ENCODE measurements around the gene ARL5A.

ARL5A gene

DNA sequence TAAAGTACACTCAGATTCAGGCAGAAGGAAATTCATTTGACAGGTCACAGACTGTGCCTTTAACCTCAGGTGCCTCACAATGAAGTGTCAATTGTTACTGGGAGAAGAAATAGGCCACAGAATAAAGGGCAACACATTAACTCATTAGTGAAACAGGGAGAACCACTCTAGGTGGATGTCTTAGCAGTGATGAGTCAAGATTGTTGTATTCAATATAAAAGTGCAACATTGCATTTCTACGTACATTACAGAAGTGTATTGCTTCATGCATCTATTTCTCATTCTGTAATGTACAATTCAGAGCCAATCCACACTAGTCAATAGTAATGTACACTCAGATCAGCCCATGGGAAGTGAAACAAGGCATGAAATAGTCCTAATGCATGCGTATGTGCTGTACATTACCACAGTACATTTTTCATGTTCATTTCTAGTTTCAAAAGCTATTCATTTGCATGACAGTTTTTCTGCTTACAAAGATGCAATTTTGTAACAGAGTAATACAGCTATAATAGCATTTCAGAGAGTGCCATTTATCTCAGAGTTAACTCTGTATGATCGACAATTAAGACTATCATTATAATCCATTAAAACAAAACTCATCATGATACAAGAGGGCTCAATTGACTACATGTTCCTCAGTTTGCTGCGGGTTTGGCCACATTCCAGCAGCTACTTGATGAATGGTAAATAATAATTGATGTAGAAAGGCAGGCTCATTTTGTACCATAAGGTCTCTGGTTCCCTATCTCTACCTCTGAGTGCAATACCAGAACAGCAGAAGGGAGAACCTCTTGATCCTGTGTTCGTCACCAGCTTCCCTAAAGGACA lies 12.2 kb upstream of the ARL5A start:
- no peak for DNase-seq (ENCODE audit: low read depth)

DNA sequence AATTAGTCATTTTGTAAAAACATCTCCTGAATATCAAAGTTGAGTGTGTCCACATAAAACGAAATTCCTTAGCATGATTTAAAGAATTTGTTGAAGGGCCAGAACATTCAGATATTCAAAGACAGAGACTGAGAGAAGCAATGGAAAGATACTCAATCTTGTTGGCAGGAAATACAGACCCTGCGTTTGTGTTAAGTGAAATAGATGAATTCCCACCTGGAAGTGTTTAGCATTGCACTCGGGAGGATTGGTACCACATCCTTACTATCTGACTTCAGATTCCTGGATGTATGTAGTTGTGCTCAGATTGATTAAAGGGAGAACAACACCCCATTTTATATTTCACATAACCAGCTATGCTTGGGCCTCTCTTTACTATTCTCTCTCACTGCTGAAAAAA lies 9.7 kb upstream of the ARL5A start:
- no peak for DNase-seq (ENCODE audit: low read depth)

DNA sequence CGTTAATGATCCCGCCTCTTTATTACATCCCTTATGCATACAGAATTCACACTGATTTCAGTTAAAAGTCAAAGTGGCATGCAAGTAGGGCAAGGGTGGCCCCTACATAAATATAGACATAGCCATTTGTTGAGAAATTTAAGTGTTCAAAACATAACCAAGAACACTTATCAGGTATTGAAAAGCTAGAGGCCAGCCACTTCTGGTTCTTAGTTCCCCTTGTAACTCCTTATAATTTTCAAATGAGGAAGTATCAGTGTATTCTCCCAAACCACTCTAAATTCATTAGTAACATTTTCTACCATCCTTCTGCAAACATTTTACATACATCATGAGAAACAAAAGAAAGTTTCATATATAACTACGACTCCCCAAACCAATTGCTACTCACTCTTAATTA lies 5.8 kb upstream of the ARL5A start:
- no peak for DNase-seq (ENCODE audit: low read depth)

DNA sequence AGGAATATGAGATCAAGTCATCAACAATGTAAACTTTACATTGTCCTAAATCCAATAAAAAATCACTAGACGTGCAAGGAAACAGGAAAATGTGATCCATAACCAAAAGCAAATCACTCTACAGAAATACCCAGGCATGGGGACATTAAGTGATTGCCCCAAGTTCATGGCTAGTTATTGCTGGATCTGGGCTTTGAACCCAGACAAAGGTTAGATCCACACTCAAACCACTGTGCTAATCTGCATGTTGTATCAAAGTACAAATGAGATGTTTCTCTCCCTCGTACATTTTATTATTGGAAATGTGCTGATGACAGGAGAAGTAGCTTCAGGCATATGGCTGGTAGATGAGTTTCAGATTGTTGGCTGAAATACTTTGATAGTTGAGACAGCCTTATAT lies 2.7 kb upstream of the ARL5A start:
- no peak for DNase-seq (ENCODE audit: low read depth)

DNA sequence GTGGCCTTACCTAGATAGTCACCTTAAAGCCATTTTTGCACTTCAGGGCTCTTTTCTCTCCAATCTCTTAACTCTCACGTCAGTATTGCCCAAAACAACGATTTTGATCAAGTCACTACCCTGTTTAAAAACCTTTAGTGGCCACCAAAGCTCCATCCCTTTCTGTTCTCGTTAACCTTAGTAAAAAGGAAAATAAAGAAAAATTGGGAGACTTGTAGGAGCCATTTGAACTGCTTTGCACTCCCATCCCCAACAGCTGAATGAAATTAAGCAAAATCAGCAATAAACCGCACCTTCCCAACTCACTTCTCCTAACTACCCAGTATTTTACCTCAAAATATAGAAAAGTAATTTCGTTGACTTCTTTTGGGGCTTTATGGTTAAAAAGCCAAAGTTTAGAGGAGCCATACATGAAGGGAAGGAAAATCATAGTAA lies 686 bp upstream of the ARL5A start:
- no peak for DNase-seq (ENCODE audit: low read depth)

DNA sequence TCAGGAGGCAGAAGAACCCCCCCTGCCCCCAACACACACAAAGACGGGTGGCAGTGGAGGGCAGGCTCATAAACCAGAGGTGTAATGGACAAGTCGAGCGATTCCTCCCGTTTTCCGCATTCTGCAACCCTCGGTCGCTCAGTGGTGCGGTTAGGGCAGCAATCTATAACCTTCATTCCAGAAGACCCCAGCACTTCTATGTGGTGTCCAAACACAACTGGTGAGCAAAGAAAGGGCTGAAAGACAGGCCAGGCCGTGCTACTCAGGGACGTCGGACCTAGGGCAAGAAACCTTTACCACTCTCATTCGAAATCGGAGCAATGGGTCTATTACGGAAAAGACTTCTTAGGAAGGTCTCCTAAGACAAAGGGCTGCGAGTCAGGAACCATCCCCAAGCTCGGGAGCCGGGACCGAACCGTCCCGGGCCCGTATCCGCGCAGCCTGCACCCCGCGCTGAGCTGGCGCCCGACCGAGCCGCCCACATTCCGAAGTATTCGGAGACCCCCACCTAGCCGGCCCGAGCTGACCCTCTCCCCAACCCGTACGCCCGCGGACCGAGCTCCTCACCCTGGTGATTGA lies 568 bp downstream of the ARL5A start:
- DNase-seq (ENCODE audit: low read depth): peak; percentile 2

DNA sequence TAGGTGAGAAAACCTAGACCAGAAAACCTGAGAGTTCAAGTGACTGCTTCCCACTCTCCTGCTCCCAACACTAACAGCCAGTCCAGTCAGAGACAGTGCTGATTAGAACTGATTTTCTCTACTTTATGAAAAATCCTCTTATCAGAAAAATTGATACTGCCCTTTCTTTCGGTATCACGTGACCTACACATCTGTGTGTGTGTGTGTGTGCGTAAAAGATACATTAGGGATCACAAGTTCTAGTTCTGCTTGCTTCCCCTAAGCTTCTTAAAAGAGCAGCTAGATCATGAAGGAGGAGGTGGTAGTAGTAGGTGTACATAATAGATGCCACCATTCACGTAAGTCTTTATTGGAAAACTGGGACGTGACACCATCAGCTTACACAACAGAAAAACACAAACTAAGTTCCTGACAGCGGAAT lies 1.5 kb downstream of the ARL5A start:
- no peak for DNase-seq (ENCODE audit: low read depth)

DNA sequence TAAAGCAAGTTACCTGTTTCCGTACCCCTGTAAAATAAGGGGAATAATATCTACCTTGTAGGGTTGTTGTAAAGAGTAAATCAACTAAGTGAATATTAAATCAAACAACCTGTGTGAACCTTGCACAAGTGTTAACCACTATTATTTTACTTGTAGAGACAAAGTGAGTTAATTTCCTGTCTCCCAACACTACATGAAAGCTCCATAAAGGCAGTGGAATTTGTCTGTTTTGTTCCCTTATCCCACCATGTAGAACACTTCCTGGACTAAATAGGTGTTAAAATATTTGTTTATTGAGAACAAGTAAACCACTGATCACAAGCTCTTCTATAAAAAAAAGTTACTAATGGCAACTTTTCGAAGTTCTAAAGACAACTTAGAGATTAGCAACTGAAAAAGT lies 3.3 kb downstream of the ARL5A start:
- no peak for DNase-seq (ENCODE audit: low read depth)

DNA sequence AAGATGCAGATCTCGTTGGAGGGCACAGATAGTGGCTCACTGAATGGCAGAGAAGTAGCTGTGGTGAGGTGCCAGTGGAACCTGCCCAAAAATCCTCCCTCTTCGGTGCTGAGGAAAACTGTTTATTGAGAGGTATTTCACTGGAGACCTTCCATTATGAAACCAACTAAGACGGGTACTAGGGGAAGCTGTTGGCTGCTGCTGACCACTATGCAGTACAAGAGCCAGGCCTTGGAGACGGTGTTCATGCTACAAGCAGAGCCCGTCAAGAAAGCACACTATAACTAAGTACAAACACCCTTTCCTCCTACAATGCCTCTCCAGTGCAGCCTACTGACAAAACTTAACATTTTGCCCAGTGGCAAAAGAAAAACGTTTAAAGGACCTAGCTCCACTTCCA lies 4.6 kb downstream of the ARL5A start:
- DNase-seq (ENCODE audit: low read depth): no peak

DNA sequence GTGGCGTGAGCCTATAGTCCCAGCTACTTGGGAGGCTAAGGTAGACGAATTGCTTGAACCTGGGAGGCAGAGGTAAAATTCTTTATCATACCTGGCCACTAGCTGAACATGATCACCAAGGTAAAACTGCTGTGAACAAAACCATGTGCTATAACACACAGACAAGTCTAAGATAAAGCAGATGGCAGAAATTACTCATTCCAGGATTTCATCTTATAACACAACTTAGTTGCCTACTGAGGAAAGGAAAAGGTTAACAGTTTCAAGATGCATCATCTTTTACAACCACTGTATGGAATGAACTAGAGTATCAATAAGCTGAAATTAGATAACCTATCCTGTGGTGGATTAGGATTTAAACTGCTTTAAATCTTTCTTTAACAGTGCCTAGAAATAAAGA lies 8.3 kb downstream of the ARL5A start:
- DNase-seq (ENCODE audit: low read depth): no peak

DNA sequence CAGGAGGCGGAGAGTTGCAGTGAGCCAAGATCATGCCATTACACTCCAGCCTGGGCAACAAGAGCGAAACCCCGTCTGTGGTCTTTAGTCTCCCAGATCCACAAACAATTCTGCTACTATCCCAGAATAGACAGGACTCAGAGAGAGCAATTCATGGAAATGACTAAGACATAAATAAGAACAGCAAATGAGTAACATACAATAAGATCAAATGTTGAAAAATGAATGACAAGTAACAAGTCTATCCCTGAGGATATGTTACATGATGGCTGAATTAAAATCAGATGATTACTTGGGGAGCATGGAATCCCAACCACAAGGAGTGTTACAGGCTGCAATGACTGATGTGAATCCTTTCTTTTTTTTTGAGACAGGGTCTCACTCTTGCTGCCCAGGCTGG lies 10.3 kb downstream of the ARL5A start:
- no peak for DNase-seq (ENCODE audit: low read depth)

DNA sequence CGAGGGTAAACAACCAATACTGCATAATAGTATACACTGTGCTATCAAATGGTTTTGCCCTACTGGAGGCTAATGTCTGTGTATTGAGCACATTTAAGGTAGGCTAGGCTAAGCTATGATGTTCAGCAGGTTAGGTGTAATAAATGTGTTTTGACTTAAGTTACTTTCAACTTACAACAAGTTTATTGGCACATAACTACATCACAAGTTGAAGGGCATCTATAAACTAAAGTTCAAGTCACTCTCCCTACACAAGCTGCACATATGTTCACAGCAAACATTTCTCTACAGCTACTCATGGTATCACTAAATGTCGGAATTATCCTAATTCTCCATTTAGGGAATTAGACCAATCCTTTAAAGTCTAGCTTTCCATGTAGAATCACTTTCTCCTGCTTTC lies 11.4 kb downstream of the ARL5A start:
- no peak for DNase-seq (ENCODE audit: low read depth)

DNA sequence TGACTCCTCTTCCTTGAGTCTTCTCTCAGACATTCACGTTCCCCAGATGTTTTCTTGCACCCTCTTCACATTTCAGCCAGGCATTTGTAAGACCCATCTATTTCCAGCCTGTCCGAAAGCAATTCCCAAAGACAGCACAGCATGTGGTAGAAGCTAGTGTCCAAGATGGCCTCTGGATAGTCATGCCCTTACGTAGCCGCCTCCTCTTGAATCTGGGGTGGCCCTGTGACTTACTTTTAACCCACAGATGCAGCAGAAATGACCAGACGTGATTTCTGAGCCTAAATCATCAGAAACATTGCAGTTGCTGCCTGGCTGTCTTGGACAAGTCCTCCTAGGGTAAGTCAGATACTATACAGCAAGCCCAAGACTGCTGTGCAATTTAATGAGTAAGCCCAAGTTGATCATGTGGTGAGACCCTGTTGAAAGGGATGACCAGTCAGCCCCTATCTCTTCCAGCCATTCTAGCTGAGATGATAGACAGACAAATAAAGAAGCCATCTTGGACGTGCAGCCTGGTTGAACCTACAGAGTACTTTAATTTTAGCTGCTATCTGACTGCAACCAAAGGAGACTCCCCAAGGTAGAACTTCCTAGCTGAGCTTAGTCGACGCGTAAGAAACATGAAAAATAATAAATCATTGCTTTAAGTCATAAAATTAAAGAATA lies 12.3 kb downstream of the ARL5A start:
- DNase-seq (ENCODE audit: low read depth): no peak

DNA sequence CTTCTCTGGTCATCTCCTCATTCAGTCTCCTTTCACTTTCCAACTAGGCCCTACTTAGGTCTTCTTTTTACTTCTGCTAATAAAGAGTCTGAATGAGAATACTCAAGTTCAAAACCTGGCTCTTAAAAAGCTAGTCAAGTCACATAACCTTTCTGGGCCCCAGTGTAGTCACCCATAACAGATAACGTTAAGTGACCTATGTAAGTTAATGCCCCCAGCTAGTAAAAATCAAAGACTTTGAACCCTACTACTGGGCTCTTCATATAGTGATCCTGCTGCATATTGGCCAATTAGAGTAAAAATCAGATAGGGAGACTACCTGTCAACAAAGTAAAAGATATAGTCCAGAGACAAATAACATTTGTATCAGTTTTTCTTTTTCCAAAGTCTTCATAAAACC lies 17.7 kb downstream of the ARL5A start:
- no peak for DNase-seq (ENCODE audit: low read depth)

DNA sequence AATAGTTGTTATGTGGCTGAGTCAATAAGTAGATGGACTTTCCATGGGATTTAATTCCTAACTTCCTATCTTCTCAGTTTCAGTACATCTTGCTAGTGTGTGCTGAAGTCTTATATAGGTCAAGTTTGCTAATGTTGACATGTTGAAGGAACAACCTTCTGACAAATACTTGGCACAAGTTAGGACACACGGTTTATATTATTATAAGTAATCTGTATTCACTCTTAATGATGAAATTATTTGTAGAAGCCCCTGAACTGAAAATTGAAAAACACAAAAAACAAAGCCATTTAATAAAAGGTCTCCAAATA lies 19.2 kb downstream of the ARL5A start:
- DNase-seq (ENCODE audit: low read depth): no peak

DNA sequence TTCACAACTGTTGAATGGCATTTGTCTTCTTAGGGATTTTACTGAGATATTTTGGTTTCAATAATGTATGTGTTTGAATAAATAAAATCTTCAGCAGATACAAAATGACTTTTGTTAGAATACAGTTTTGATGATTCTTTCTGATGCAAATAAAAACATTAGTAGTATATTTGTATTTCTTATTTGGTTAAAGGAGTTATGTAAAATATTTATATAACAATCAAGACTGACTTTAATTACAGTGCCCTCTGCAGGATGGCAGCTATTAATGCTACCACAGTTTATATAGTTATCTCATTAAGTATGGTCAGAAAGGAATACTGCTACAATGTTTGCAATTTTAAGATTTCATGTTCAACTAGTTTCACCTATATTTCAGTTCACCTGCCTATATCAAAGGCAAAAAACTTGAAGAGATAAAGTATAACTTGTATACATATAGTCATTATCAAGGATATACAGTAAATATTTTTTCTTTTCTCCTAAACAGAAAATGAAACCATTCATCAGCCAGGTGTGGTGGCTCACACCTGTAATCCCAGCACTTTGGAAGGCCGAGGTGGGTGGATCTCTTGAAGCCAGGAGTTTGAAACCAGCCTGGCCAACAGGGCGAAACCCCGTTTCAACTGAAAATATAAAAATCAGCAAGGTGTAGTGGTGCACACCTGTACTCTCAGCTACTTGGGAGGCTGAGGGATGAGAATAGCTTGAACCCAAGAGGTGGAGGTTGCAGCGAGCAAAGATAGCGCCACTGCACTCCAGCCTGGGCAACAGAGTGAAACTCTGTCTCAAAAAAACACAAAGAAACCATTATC lies 19.8 kb downstream of the ARL5A start:
- DNase-seq (ENCODE audit: low read depth): no peak

DNA sequence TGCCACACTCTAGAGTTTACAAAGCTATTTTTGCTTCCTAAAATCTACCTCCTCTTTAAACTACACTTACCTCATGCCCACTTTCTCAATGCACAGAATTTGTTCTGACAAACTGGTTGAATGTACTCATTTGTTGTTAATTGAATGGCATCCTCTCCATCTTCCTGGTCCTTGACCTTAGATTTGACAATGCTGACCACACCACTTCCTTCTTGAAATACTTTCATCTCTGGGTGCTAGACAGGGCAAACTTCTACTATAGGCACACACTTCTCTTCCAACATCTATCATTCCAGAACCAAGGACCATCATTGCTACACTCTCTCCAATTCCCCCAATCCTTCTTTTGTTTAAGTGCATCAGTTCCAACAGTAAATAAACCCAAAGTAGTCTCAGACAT lies 22.3 kb downstream of the ARL5A start:
- DNase-seq (ENCODE audit: low read depth): no peak

DNA sequence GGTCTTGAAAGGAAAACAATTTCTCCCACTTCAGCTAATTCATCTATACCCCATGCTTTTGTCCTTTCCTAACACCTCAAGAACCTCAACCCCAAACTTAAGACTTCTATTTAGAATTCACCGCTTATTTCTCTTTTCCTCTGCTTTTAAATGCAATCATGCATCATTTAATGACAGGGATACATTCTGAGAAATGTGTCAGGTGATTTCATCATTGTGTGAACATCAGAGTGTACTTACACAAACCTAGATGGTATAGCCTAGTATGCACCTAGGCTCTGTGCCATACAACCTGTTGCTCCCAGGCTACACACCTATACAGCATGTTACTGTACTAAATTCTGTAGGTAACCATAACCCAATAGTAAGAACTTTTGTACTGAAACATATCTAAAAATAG lies 22.9 kb downstream of the ARL5A start:
- DNase-seq (ENCODE audit: low read depth): no peak

DNA sequence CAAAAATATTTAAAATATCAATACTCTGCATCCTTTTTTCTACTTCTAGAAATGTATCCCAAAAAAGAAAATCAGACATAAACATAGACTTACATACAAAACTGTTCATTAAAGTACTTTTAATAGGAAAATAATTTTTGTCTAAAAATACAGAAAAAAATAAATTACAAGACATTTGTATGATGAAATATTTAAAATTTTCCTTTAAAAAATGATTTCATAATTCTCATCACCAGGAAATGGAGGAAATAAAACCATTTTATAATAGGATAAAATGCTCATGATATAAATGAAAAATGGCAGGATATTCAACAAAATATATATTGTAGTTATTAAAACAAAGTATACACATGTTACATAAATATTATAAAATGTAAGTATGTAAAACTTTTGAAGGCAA lies 24.4 kb downstream of the ARL5A start:
- no peak for DNase-seq (ENCODE audit: low read depth)

DNA sequence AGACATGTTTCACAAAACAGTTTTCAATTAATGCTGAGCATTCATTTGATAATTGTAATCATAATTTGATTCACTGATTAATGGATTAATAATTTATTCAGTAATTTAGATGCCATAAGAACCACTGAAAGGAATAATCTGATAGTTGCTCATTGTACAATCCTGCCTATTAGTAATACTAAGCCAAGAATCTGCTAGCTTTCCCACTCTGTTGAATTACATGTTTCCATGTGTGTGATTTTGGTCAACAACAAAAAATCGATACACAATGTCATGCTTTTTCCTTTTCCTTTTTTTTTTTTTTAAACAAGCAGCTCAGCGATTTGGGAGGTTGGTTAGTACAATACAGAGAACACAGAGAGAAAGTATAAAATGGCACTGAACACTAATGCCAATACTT lies 25.9 kb downstream of the ARL5A start:
- DNase-seq (ENCODE audit: low read depth): no peak

DNA sequence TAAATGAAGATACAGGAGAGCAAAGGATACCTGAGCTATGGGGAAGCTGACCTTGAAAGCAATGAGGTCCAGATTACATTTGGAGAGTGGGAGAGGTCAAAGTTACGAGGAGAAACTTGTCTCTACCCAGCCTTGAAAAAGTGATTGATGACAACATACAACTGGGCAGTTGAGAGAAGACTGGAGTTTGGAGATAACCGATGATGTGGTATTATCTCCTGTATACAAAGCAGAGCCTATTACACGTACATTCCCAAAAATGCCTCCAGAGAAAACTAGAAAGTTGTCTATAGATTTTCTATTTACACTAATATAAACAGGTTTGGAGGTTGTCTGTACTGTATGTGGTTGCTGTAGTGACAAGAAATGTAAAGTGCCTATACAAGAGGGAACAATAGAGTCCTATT lies 28.3 kb downstream of the ARL5A start:
- no peak for DNase-seq (ENCODE audit: low read depth)

DNA sequence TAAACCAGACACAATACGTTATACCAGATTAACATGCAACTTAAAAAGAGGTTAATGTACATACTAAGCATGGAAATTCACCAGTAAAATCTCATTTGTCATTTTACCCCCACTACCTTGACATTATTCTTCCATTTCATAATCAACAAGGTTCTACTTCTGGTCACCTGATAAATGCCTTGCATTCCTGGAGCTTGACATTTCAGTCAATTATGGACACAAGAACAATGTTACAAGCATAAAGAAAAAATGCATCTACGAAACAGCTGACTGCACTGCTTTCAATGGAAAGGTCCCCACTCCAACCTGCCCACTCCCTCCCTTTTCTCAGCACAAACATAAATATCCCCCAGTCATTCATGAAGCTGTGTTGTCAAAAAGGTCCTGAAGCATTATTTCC lies 31.4 kb downstream of the ARL5A start:
- DNase-seq (ENCODE audit: low read depth): no peak

Data from activated T-helper 9 cell treated with anti-CD3 and anti-CD28 coated beads, Interleukin-2, amount 50 U/mL, for 16 hours (primary cell).